H4 (cell line): ENCODE measurements around the gene C1S. TPM values are rescaled to one million over a fixed set of nuclear protein-coding genes. Genes with fewer than 3 reads are reported as not detected.
"Not testable (repeated sequence)": the region's sequence is repeated elsewhere in the genome, so short reads cannot be mapped to it uniquely, and the experiment has no call there.

Experiments
- DNase-seq: peaks from one replicate; pipeline ENCODE4 v3.0.0-alpha.2; 2015; ENCODE audit warnings: low spot score
- total RNA-seq: library from RNA; depleted of rRNA; stranded (reverse); fragments of >200 nt; shearing (Covaris generic); gene quantifications from 2 replicates; pipeline ENCODE4 v1.2.3, GENCODE V29; 2014

The C1S gene
- total RNA-seq, 1 experiment from 2014 or later = 88.1 TPM

DNA sequence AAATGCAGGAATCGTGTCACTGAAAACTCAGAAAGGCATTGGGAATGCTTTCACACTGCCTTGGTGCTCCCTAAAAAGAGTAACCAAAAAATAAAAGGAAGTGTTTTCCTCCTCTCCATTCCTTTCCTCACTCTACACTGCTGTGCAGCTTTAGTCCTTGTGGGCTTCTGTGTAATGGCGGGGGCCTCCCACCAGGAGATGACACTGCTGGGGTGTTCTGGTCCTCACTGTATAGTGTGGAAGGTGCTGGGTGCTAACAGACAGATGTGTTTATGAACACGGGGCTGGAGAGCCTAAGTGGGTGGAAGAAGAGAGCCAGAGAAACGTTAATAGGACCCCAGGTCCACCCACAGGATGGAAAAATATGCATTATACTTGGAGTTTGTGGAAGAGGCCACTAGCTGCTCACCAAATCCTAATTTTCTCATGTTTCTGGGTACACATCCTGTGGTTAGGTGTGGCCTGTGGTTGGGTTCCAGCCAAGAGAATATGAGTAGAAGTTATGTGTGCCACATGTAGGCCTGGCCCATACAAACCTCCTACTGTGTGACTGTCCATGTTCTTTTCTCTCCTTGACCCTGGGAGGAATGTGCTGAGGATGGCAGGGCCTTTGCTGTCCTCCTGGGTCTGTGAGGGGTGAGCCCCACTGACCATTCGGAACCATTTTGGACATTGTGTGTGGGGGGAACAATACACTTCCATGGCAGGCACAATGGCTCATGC, 14.0 kb upstream of the C1S start:
- DNase-seq = no peak

DNA sequence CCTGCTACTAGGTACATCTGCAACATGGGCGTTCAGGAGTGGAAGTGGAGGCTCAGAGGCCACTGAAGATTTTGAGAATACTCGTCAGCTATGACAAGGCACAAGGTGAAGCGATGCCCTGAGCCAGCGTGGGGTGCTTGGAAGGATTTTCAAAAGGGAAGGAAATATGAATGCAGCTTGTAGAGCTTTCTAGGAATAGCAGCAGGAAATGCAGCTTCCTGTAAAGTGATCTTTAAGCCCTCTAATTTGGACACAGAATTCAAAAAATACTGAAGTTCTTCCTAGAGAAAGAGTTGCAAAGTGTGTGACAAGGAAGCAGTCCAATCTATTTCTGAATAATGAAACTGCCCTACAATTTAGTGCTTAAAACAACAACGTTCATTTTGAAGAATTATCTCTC, 13.2 kb upstream of the C1S start:
- DNase-seq = no peak

DNA sequence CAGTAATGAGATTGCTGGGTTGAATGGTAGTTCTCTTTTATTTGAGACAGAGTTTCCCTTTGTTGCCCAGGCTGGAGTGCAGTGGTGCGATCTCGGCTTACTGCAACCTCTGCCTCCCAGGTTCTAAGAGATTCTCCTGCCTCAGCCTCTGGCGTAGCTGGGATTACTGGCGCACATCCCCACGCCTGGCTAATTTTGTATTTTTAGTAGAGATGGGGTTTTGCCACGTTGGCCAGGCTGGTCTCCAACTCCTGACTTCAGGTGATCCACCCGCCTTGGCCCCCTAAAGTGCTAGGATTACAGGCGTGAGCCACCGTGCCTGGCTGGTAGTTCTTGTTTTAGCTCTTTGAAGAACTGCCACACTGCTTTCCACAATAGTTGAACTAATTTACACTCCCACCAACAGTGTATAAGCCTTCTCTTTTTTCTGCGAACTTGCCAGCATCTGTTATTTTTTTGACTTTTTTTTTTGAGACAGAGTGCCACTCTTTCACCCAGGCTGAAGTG, 11.0 kb upstream of the C1S start:
- not testable (repeated sequence) for DNase-seq

DNA sequence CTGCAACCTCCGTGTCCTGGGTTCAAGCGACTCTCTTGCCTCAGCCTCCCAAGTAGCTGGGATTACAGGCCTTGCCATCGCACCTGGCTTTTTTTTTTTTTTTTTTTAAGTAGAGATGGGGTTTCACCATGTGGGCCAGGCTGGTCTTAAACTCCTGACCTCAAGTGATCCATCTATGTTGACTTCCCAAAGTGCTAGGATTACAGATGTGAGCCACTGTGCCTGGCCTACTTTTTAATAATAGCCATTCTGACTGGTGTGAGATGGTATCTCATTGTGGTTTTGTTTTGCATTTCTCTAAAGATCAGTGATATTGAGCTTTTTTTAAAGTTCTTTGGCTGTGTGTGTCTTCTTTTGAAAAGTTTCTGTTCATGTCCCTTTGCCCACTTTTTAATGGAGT, 10.5 kb upstream of the C1S start:
- DNase-seq = not testable (repeated sequence)

DNA sequence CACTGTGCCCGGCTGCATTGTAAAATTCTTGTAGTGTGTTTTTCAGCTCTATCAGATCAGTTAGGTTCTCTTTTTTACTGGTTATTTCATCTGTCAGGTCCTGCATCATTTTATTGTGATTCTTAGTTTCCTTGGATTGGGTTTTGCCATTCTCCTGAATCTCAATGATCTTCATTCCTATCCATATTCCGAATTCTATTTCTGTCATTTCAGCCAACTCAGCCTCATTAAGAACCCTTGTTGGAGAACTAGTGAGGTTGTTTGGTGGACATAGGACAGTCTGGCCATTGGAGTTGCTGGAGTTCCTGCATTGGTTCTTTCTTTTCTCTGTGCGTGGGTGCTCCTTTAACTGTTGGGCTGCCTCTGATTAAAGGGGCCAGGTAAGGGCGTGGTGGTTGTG, 5.6 kb upstream of the C1S start:
- no peak for DNase-seq

DNA sequence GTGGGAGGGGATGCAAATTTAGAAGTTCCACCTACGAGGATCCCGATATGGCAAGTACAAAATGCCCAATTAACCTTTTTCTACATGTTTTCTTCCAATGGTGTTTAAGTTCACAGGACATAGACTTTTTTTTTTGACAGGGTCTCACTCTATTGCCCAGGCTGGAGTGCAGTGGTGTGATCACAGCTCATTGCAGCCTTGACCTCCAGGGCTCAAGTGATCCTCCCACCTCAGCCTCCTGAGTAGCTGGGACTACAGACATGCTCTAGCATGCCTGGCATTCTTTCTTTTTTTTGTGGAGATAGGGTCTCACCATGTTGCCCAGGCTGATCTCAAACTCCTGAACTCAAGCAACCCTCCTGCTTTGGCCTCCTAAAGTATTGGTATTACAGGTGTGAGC, 4.8 kb upstream of the C1S start:
- not testable (repeated sequence) for DNase-seq

DNA sequence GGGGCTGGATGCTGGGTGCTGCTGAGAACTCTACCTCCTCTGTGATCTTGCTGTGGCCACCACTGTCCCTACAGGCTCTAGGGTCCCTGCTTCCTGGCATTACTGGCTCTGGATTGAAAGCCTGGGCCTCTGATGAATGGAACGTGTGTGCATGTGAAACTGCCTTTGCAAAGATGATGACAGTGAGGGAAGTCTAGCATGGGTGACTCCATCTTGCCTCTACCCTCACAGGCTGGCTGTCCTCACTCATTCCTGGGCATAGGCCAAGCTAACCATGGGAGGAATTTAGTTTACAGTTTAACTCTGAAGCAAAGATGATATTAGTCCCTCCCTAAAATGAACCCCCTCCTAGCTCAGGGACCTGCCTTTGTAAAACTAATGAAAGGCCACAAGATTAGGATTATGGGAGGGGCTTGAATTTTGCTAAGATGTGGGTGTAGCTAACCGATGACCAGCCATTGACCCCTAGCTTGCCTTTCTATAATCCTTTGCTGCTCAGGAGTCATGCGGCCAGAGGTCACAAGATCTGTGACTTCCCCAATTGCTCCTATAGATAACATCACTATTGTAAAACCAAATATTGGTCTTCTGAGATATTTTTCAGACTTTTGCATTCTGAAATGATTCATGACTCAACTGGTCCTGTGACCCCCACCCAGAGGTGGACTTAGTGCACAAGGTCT, 2.2 kb upstream of the C1S start:
- no peak for DNase-seq

DNA sequence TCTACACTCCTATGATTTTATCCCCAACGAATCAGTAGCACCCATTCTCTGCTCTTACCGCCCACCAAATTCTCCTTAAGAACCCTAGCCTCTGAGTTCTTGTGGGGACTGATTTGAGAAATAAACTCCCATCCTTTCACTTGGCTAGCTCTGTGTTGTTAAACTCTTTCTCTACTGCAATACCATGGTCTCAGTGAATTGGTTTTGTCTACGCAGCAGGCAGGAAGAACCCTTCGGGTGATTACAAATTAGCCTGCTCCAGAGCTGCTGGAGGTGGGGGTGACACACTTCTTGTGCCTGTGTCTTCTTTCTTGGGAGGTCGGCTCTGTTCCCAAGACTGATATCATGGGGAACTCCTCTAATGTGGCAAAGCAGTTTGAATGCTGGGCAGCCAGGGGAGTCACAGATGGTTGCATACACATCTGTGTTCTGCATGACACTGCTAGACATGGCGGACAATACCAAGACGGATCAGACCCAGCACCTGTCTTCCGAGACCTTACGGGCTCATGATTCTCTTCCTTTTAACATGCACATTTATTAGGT, 1.6 kb upstream of the C1S start:
- DNase-seq = no peak

DNA sequence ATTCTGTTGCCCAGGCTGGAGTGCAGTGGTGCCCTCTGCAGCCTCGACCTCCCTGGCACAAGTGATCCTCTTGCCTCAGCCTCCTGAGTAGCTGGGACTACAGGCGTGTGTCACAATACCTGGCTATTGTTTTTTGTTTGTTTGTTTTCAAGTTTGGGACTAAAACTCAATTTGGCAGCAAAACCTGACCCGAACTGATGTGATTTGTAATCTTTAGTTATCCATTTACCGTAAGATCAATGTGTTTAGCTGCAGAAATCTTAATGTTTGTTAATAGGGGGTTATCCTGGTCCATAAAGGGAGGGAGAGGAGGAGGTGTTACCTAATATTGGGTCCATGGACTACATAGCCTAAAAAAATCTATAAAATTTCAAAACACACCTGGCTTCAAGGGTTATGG, 738 bp upstream of the C1S start:
- no peak for DNase-seq

DNA sequence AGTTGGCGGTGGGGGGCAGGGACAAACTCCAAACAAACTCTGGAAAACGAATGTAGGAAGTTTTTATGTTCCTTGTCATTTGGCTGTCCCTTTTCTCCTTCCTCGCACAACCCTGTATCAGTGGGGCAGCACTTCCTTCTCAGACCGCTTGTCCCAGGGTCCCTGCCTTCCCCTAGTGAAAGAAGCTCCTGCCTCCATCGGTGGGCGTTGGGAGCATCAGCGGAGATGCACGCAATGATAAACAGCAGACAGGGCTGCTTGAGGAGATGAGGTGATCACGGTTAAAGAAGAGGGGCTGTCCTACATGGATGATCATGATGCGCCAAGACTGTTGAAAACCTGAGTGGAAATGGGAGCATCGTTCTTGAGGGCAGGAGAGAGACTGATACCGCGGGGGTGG, 620 bp downstream of the C1S start:
- DNase-seq = no peak

DNA sequence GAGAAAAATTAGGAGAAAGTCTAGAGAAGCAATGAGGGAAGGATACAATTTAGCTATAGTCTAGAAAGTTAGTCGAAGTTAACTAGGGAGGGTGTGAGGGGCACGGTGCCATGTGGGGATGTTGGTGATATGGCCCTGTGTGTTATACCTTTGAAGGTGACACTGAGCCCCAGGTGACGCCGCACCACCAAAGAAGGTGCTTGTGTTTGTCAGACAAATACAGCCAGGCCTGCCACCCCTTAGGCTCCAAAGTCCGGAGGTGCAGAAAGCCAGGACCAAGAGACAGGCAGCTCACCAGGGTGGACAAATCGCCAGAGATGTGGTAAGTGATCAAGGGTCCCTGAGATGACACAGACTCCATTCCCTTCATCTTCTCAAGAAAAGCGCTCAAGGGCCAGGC, 1.1 kb downstream of the C1S start:
- no peak for DNase-seq

DNA sequence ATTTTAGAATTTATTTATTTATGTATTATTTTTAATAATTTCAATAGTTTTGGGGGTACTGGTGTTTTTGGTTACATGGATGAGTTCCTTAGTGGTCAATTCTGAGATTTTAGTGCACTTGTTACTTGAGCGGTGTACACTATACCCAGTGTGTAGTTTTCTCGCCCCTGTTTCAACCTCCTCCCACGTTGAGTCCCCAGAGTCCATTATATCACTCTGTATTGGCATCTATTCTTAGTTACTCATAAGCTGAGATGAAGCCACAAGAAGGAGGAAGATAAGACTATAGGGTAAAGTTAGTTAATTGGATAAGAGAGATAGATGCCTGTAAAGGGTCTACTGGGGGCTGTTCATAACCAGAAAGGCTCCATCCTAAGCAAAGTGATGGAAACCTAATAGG, 4.0 kb downstream of the C1S start:
- DNase-seq = no peak

DNA sequence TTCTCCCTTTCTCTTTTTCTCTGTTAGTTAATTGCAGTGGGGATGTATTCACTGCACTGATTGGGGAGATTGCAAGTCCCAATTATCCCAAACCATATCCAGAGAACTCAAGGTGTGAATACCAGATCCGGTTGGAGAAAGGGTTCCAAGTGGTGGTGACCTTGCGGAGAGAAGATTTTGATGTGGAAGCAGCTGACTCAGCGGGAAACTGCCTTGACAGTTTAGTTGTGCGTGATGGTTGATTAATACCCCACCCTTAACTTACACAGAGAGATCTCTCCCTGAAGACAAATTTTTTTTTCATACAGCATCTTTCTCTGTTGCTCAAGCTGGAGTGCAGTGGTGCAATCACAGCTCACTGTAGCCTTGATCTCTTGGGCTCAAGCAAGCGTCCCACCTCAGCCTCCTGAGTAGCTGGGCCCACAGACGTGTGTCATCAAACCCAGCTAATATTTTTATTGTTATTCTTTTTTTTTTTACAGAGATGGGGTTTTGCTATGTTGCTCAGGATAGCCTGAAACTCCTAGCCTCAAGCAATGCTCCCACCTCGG, 4.6 kb downstream of the C1S start:
- DNase-seq = no peak

DNA sequence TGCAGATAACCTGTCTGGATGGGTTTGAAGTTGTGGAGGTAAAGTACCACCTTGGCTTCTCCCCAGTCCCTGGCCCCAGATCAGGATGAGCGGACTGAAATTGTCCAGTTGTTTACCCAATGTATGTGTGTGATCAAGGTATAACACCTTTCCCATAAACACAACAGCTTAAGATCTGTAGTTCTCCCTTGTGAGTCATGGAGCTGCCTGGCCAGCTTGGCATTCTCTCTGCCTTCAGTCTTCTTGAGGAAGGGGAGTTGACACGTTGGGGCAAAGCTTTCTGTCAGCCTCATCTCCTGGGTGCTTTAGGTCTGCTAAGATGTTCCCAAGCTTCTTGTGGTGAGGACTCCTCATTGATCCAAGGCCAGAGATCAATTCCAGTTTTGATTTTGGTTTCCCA, 6.1 kb downstream of the C1S start:
- DNase-seq = no peak

DNA sequence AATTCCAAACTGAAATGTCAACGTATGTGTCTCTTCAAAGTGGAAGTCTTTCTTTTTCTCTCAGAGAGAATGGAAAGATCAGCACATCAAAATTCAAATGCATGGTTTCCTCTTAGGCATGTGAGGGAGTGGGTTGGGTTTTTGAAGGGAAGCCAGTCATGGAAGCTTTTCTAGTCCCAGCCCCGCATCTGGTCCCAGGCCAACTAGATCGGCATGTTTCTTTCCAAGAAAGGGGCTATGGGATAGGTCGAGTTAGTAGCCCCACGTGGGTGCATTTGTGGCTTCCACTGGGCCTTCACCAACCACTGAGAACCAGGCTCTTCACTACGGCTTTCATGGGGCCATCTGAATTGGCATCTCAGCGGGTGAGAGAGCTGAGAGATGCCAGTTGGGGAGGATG, 6.6 kb downstream of the C1S start:
- DNase-seq = no peak

DNA sequence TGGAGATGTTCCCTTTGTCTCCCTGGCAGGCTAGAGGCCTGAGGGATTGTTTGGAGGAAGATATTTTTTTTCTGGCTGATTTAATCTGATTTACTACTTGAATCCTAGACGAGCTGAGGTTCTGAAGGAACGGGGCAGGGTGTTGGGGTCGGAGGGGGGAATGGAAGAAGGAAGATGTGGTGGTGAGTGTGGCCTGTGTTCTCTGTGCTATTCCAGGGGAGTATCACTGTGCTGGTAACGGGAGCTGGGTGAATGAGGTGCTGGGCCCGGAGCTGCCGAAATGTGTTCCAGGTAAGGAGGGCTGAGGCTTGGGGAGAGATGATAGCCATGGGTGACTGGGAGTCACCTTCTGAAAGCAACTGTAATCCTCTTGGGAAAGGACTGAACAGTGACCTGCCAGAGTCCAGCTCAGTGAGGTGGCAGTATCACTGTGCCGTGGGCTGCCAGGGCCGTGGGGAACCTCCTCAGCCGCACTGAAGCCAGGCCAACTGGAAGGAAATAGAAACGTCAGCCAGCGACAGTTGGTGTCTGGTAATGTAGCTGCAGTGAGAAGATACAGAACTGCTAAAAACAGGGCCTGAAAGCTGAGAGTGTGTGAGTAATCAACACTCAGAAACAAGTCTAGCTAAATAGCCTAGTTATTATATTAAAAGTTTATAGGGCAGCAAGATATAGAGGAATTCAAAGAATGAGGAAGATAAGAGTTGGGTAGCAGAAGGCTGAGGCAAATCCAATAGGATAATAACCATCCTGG, 7.9 kb downstream of the C1S start:
- no peak for DNase-seq

DNA sequence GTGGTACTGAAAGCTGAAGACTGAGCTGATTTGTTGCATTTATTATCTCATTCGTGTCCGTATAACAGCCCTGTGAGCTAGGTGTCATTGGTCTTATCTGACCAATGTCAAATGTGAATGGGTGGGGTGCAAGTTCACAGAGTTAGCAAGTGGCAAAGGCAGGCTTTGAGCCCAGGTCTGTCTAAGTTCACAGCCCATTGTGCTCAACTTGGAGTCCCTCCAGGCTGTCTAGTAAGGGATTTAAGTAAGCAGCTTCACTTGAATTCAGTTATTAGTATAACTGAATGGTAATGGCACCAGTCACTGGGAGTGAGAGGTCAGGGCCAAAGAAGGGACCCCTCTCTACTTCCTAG, 8.5 kb downstream of the C1S start:
- DNase-seq = no peak

DNA sequence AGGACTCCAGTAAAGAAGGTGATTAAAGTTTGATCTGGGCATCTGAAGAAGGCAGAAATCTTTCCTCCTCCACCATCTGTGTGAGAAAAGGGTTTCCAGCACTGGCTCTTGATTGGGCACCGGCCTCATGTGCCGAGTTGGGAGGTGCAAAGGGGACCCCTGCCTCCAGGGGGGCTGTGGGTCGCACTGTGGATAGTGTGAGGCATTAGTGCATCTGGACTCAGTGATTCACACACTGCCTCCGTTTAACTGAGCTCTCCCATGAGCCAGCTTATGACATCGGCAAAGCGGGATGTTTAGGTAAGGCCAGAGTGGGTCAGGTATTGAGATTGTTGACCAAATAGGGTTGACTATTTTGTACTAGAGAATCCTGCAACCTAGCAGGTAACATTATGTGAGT, 8.9 kb downstream of the C1S start:
- no peak for DNase-seq

DNA sequence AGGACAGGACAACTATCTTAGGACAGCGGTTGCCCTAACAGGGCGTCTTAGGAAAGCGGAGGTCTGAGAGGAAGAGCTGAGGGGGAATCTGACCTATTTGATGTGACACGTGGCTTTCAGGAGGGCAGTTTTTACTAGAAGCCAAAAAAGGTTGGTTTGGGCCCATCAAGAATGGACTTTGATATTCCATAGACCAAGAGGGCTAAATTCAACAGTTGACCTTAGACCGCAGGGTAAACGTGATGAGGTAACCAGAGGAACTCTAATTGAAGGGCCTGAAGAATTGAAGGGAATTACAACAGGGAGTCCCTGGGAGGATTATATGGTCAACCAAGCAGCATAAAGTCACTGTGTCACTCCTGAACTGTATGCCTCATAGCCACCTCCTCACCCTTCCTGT, 11.5 kb downstream of the C1S start:
- no peak for DNase-seq

DNA sequence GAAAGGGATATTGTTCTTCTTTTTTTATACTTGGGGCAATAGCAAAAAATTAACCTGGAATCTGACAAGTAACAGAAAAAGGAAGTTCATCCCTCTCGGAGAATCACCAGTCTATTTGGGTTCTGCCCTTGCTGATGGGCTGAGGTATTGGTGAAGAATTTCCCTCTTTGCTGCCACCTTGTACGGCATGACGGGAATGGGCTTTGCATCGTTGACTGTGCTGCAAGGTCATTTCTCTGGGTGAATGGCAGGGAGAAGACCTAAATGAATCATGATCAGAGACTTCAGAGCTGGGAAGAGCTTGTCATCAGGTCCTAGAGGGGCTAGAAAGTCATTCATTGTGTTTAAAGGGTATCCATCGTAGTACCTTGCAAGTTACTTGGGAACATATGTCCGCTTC, 12.0 kb downstream of the C1S start:
- no peak for DNase-seq

DNA sequence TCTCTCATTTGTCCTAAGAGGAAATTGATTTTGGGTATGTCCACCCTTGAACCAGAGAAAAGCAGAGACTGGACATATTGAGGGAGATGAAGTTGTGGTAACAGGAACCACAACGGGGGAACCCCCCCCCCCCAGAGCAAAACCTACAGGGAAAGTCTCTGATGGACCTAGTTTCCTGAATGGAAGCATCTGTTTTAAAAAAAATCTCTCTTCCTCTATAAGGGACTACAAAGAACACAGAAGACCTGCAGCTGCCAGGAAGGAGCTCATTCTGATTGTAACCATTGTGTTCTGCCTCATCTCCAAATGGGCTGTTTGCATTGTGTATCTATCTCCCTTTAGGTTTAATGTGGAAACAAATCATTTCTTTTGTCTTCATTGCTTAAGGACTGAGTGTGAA, 13.4 kb downstream of the C1S start:
- no peak for DNase-seq

DNA sequence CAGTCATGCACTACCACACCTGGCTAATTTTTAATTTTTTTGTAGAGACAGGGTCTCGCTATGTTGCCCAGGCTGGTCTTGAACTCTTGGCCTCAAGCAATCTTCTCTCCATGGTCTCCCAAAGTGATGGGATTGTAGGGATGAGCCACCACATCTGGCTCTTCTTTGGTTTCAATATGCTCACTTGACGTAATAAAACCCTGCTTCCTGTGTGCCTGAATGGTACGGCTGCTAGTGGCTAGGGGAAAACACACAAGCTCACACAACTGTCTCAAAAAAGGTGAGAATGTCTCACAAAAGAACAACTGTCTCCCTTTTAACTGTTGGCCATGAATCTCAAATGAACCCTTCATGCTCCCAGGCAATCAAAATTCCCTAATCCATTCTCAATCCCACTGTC, 15.0 kb downstream of the C1S start:
- no peak for DNase-seq
